Endothelial cell of umbilical vein (primary cell): ENCODE data around the gene SLC44A1. TPM values are rescaled to one million over a fixed set of nuclear protein-coding genes. Genes with fewer than 3 reads are reported as not detected.

Experiments
- BruUV-seq: library from RNA; stranded (reverse); fragments of 400-500 nt; replicated peaks from 2 replicates; lab custom pipeline; 2021; lab: Mats Ljungman, UMichigan
- CTCF ChIA-PET: fragments of 300-600, 350-600 bp; sonication (Branson Sonifier 250); formaldehyde crosslinking; loops from one replicate; lab custom pipeline; 2021; ENCODE audit warnings: antibody characterized with exemption, inconsistent platforms; lab: Charles Lee
- POLR2A ChIA-PET: fragments of 300-600, 350-600 bp; sonication (Branson Sonifier 250); formaldehyde crosslinking; loops from one replicate; lab custom pipeline; 2021; ENCODE audit warnings: antibody characterized with exemption, inconsistent platforms; lab: Charles Lee
- DNase-seq: peaks from one replicate; pipeline ENCODE4 v3.0.0-alpha.2; 2011; ENCODE audit warnings: low read depth, low spot score
- FAIRE-seq: peaks from 2 replicates; lab custom pipeline; 2011; peaks lifted over from hg19 to GRCh38; lab: Jason Lieb, UNC
- H2AFZ ChIP-seq: 2 replicates; pipeline ENCODE4 v1.6.0; 2012; ENCODE audit warnings: low read depth, low read length, control low read depth, inconsistent platforms
- H3K27ac ChIP-seq: 2 replicates; pipeline ENCODE4 v1.5.1; 2011; ENCODE audit warnings: low read depth, mild to moderate bottlenecking, control low read depth, low read length, moderate library complexity; ENCODE audit not compliant: insufficient read depth
- H3K27me3 ChIP-seq, 2 experiments: 2 replicates each; pipeline versions ENCODE4 v1.6.0 to v1.6.1; 2011; ENCODE audit warnings: low read length in 2 of 2, mixed read lengths in 1 of 2; ENCODE audit not compliant: control insufficient read depth in 2 of 2, insufficient read depth in 2 of 2
- H3K36me3 ChIP-seq, 2 experiments: 2 replicates in 1 of 2; 3 replicates in 1 of 2; pipeline ENCODE4 v1.5.1; 2011; ENCODE audit warnings: low read length in 2 of 2, mild to moderate bottlenecking in 1 of 2, moderate library complexity in 1 of 2; ENCODE audit not compliant: control insufficient read depth in 2 of 2, insufficient read depth in 2 of 2; ENCODE audit errors: extremely low read depth in 1 of 2
- H3K4me1 ChIP-seq: 3 replicates; pipeline ENCODE4 v1.5.1; 2011; ENCODE audit warnings: mild to moderate bottlenecking, low read length; ENCODE audit not compliant: control insufficient read depth, insufficient read depth; ENCODE audit errors: extremely low read depth
- H3K4me2 ChIP-seq: 2 replicates; pipeline ENCODE4 v1.6.1; 2011; ENCODE audit warnings: low read length, control low read depth, mixed read lengths; ENCODE audit not compliant: insufficient read depth
- H3K4me3 ChIP-seq, 3 experiments: fragments of 200-600 bp in 1 of 3; sonication (generic), shearing (Covaris generic) in 1 of 3; replicated peaks in 1 of 3; 2 replicates each; pipeline ENCODE4 v1.5.1; 2011 to 2016; ENCODE audit warnings: control low read depth in 3 of 3, low read length in 3 of 3, mild to moderate bottlenecking in 2 of 3, inconsistent platforms in 1 of 3, low read depth in 1 of 3, moderate library complexity in 1 of 3; ENCODE audit not compliant: insufficient read depth in 1 of 3
- H3K79me2 ChIP-seq: 2 replicates; pipeline ENCODE4 v1.6.0; 2012; ENCODE audit warnings: low read length, inconsistent platforms; ENCODE audit not compliant: control insufficient read depth, insufficient read depth
- H3K9ac ChIP-seq: replicated peaks from 2 replicates; pipeline ENCODE3; 2011; ENCODE audit warnings: low read length, control low read depth; ENCODE audit not compliant: insufficient read depth; ENCODE audit errors: extremely low read depth
- H3K9me1 ChIP-seq: replicated peaks from 3 replicates; pipeline ENCODE4 v1.6.0; 2011; ENCODE audit warnings: mild to moderate bottlenecking, low read length; ENCODE audit not compliant: control insufficient read depth, insufficient read depth; ENCODE audit errors: extremely low read depth
- H3K9me3 ChIP-seq: replicated peaks from 2 replicates; pipeline ENCODE4 v1.5.1; 2012; ENCODE audit warnings: low read length, inconsistent platforms; ENCODE audit not compliant: control insufficient read depth, insufficient read depth
- H4K20me1 ChIP-seq: replicated peaks from 2 replicates; pipeline ENCODE3; 2011; ENCODE audit warnings: mild to moderate bottlenecking, low read length; ENCODE audit not compliant: control insufficient read depth, insufficient read depth; ENCODE audit errors: extremely low read depth
- CTCF ChIP-seq, 2 donors: IDR thresholded peaks; 1 replicate in 1 of 2; 2 replicates in 1 of 2; pipeline ENCODE4 v1.5.1; 2011; ENCODE audit warnings: low read length in 2 of 2, mild to moderate bottlenecking in 2 of 2, moderate library complexity in 2 of 2, control low read depth in 1 of 2, inconsistent platforms in 1 of 2, low read depth in 1 of 2; ENCODE audit not compliant: insufficient read depth in 1 of 2; ENCODE audit errors: extremely low read depth in 1 of 2
- EZH2 ChIP-seq: IDR thresholded peaks from 2 replicates; pipeline ENCODE4 v1.6.1; 2012; ENCODE audit warnings: borderline replicate concordance, low read depth, mild to moderate bottlenecking, moderate library complexity, low read length, inconsistent platforms; ENCODE audit not compliant: severe bottlenecking
- FOS ChIP-seq: IDR thresholded peaks from 2 replicates; pipeline ENCODE4 v1.6.1; 2011; ENCODE audit warnings: mild to moderate bottlenecking, low read length, moderate library complexity, borderline replicate concordance; ENCODE audit not compliant: insufficient read depth
- GATA2 ChIP-seq: IDR thresholded peaks from 2 replicates; pipeline ENCODE4 v1.7.0; 2011; ENCODE audit warnings: low read depth, mild to moderate bottlenecking, moderate library complexity, mixed read lengths, low read length; ENCODE audit not compliant: insufficient read length, insufficient read depth
- JUN ChIP-seq: IDR thresholded peaks from 2 replicates; pipeline ENCODE4 v1.6.1; 2011; ENCODE audit warnings: borderline replicate concordance, low read depth; ENCODE audit not compliant: insufficient read length, insufficient read depth
- MAX ChIP-seq: IDR thresholded peaks from 2 replicates; pipeline ENCODE4 v1.6.1; 2011; ENCODE audit not compliant: insufficient read depth, insufficient read length
- MYC ChIP-seq: IDR thresholded peaks from one replicate; pipeline ENCODE4 v1.6.1; 2011; ENCODE audit warnings: mild to moderate bottlenecking, low read depth, low read length
- POLR2A ChIP-seq: IDR thresholded peaks from 2 replicates; pipeline ENCODE4 v1.6.1; 2012; ENCODE audit warnings: low read depth, mild to moderate bottlenecking, control low read depth, low read length
- POLR2AphosphoS5 ChIP-seq: IDR thresholded peaks from 2 replicates; pipeline ENCODE4 v1.6.1; 2012; ENCODE audit warnings: low read depth, mild to moderate bottlenecking, control low read depth, low read length, moderate library complexity; ENCODE audit not compliant: insufficient read depth
- dilution Hi-C: fragments of 300-500 bp; cut with MboI; formaldehyde crosslinking; loops from one replicate; pipeline ENCODE4 v1.15.0; 2019; ENCODE audit warnings: low sequenced_read_pairs; ENCODE audit not compliant: extremely low pct_ligation_motif_present
- intact Hi-C: fragments of 100-400 bp; cut with micrococcal nuclease; formaldehyde crosslinking; loops from one replicate; pipeline ENCODE4 v1.10.0; 2022
- polyA plus RNA-seq, 4 experiments: library from polyadenylated mRNA; depleted of rRNA in 3 of 4; stranded (reverse) in 3 of 4; unstranded in 1 of 4; fragments of >200 nt; gene quantifications; 2 replicates each; pipeline versions ENCODE4 v1.2.1 to v1.2.3, GENCODE V29; 2011 to 2012; ENCODE audit warnings: missing spikeins in 1 of 4
- total RNA-seq: library from RNA; stranded (reverse); gene quantifications from 2 replicates; pipeline ENCODE4 v1.2.3, GENCODE V29; 2021

Gene SLC44A1
- total and polyA plus RNA-seq, 2 donors (not counting 3 experiments of a cell fraction or from before 2014, with no cell fraction given), result 16.1 to 37.7 TPM

GRCh38 chr9:105439428-105439827 lies 195.0 kb downstream of the SLC44A1 start:
- ChIA-PET POLR2A (no interaction called here), CTCF (no interaction called here)
- no peak for DNase-seq
- no peaks in the 10 kb centered on the region for H3K36me3 ChIP-seq
- no peaks in the 10 kb centered on the region for H3K27me3 ChIP-seq
- no peaks in the 10 kb centered on the region for H3K79me2 ChIP-seq
- no peak overlapping the region for H3K4me3 ChIP-seq
- no peaks in the 10 kb centered on the region for H4K20me1 ChIP-seq
- H3K4me1 ChIP-seq, result no peaks in the 10 kb centered on the region
- no TSS peak for BruUV-seq
- H2AFZ ChIP-seq, result no peak overlapping the region
- intact Hi-C loops, result no loop called here
- no peak for FAIRE-seq
- no peaks in the 10 kb centered on the region for H3K9me3 ChIP-seq
- no peak overlapping the region for H3K9ac ChIP-seq
- no peak overlapping the region for H3K4me2 ChIP-seq
- no peak overlapping the region for H3K27ac ChIP-seq
- dilution Hi-C loops, result no loop called here
- no peaks in the 10 kb centered on the region for H3K9me1 ChIP-seq
- no peak for TF ChIP-seq GATA2
- TF ChIP-seq MYC, result no peak
- TF ChIP-seq MAX, result no peak
- no peak for TF ChIP-seq CTCF (IDR thresholded peaks at IDR 0.05; ENCODE audit: extremely low read depth in 1 of 2, insufficient read depth in 1 of 2, low read depth in 1 of 2, low read length in 2 of 2)
- TF ChIP-seq POLR2A, result no peak
- no peak for TF ChIP-seq FOS
- no peak for TF ChIP-seq EZH2
- no peak for TF ChIP-seq POLR2AphosphoS5
- TF ChIP-seq JUN, result no peak
